Ishikawa (cell line): ENCODE measurements around the gene FALEC.

ENCODE experiments used
- CEBPB ChIP-seq: IDR thresholded peaks from 2 replicates; pipeline ENCODE4 v1.6.1; 2012
- CREB1 ChIP-seq: IDR thresholded peaks from 2 replicates; pipeline ENCODE4 v1.6.1; 2012; ENCODE audit warnings: low read depth
- EGR1 ChIP-seq: IDR thresholded peaks from 2 replicates; pipeline ENCODE4 v1.6.1; 2012
- EP300 ChIP-seq: IDR thresholded peaks from 2 replicates; pipeline ENCODE4 v1.6.1; 2012; ENCODE audit warnings: borderline replicate concordance
- FOXM1 ChIP-seq: IDR thresholded peaks from 2 replicates; pipeline ENCODE4 v1.6.1; 2012; ENCODE audit warnings: low read depth, borderline replicate concordance
- NFIC ChIP-seq: IDR thresholded peaks from 2 replicates; pipeline ENCODE4 v1.6.1; 2012
- RAD21 ChIP-seq: IDR thresholded peaks from 2 replicates; pipeline ENCODE4 v1.6.1; 2012; ENCODE audit warnings: low read depth
- TAF1 ChIP-seq: IDR thresholded peaks from 2 replicates; pipeline ENCODE4 v1.6.1; 2012; ENCODE audit warnings: low read depth, mild to moderate bottlenecking
- TCF12 ChIP-seq: IDR thresholded peaks from 2 replicates; pipeline ENCODE4 v1.6.1; 2012; ENCODE audit warnings: low read depth
- TEAD4 ChIP-seq: IDR thresholded peaks from 2 replicates; pipeline ENCODE4 v1.6.1; 2012
- YY1 ChIP-seq: IDR thresholded peaks from 2 replicates; pipeline ENCODE4 v1.6.1; 2012; ENCODE audit warnings: low read depth
- ZBTB7A ChIP-seq: IDR thresholded peaks from 2 replicates; pipeline ENCODE4 v1.6.1; 2012; ENCODE audit warnings: low read depth
- TF ChIP-seq, protein P1 (sequence below): IDR thresholded peaks from 2 replicates; pipeline ENCODE4 v1.6.1; 2012
- TF ChIP-seq, protein P2 (sequence below): IDR thresholded peaks from 2 replicates; pipeline ENCODE4 v1.6.1; 2012
- TF ChIP-seq, protein P3 (sequence below): IDR thresholded peaks from 2 replicates; pipeline ENCODE4 v1.6.1; 2012; ENCODE audit warnings: low read depth, mild to moderate bottlenecking

The FALEC gene

DNA sequence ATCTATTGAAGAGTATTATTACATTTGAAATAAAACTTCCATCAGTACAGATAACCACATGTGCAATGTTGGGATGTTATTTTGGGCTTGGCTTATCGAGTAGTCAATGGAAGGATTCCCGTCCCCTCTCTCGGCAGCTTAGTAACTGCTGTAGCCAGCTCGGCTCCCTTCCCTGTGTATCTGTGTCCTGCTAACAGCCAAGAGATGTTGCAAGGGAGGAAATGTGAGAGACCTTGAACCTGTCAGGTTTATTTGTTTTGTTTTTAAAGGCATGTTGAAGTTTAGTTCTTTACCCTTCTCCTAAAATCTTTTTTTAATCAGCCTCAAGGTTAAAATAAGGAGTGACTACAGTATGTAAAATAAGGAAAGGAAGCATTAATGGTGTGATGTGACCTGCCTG, 41.9 kb upstream of the FALEC start:
- TF ChIP-seq RAD21 (no peak), CEBPB (no peak), TCF12 (no peak), TAF1 (no peak), EGR1 (no peak), YY1 (no peak), CREB1 (no peak), NFIC (no peak), EP300 (no peak), FOXM1 (no peak), TEAD4 (no peak), ZBTB7A (no peak)
- TF ChIP-seq, protein P1, sequence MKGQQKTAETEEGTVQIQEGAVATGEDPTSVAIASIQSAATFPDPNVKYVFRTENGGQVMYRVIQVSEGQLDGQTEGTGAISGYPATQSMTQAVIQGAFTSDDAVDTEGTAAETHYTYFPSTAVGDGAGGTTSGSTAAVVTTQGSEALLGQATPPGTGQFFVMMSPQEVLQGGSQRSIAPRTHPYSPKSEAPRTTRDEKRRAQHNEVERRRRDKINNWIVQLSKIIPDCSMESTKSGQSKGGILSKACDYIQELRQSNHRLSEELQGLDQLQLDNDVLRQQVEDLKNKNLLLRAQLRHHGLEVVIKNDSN: no peak
- TF ChIP-seq, protein P2, sequence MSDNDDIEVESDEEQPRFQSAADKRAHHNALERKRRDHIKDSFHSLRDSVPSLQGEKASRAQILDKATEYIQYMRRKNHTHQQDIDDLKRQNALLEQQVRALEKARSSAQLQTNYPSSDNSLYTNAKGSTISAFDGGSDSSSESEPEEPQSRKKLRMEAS: no peak
- TF ChIP-seq, protein P3, sequence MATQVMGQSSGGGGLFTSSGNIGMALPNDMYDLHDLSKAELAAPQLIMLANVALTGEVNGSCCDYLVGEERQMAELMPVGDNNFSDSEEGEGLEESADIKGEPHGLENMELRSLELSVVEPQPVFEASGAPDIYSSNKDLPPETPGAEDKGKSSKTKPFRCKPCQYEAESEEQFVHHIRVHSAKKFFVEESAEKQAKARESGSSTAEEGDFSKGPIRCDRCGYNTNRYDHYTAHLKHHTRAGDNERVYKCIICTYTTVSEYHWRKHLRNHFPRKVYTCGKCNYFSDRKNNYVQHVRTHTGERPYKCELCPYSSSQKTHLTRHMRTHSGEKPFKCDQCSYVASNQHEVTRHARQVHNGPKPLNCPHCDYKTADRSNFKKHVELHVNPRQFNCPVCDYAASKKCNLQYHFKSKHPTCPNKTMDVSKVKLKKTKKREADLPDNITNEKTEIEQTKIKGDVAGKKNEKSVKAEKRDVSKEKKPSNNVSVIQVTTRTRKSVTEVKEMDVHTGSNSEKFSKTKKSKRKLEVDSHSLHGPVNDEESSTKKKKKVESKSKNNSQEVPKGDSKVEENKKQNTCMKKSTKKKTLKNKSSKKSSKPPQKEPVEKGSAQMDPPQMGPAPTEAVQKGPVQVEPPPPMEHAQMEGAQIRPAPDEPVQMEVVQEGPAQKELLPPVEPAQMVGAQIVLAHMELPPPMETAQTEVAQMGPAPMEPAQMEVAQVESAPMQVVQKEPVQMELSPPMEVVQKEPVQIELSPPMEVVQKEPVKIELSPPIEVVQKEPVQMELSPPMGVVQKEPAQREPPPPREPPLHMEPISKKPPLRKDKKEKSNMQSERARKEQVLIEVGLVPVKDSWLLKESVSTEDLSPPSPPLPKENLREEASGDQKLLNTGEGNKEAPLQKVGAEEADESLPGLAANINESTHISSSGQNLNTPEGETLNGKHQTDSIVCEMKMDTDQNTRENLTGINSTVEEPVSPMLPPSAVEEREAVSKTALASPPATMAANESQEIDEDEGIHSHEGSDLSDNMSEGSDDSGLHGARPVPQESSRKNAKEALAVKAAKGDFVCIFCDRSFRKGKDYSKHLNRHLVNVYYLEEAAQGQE: no peak

DNA sequence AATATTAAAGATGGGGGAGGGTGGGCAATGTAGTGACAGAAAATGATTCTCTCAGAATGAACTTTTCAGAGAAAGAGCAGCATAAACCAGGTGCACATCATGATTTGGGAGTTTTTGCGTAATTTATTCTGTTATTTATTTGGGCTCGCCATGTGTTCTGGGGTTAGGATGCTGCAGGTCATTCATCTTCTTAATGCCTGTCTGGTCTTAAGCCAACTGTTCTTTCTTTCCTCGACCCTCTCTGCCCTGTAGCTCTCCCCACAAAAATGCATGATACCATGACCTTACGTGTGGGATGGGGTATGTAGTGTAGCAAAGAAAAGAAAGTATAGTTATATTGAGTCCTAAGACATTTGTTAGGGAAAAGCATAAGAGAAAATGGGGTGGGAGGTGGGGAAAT, 40.7 kb upstream of the FALEC start:
- TF ChIP-seq TEAD4 (no peak), CEBPB (no peak), TAF1 (no peak), RAD21 (no peak), NFIC (no peak), EP300 (no peak), TCF12 (no peak), FOXM1 (no peak), CREB1 (no peak), EGR1 (no peak)
- TF ChIP-seq, protein P3: no peak
- TF ChIP-seq, protein P2: no peak
- TF ChIP-seq, protein P1: no peak

DNA sequence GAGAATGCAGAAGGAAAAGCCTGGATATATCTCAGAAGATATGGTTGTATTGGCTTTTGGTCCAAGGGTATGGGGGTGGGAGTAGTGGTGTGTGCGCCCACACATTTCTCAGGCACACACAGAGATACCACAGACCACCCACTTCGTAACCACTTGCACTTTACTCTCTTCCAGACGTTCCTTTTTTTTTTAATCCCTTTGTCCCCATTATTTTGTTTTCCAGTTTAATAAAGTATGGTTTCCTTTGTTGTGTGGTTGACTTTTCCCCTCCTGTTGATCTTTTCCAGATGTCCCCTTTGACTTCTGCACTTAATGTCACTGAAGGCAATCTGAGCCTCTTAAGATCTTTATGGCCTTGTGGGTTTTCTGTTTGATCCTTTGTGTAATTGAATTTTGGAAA, 38.8 kb upstream of the FALEC start:
- TF ChIP-seq TAF1: no peak
- no peak for TF ChIP-seq EP300
- TF ChIP-seq NFIC: no peak
- TF ChIP-seq, protein P1: no peak
- TF ChIP-seq CREB1: no peak
- TF ChIP-seq, protein P2: no peak
- TF ChIP-seq, protein P3: no peak
- no peak for TF ChIP-seq TCF12
- no peak for TF ChIP-seq EGR1
- TF ChIP-seq CEBPB: no peak
- no peak for TF ChIP-seq TEAD4
- TF ChIP-seq YY1: no peak

DNA sequence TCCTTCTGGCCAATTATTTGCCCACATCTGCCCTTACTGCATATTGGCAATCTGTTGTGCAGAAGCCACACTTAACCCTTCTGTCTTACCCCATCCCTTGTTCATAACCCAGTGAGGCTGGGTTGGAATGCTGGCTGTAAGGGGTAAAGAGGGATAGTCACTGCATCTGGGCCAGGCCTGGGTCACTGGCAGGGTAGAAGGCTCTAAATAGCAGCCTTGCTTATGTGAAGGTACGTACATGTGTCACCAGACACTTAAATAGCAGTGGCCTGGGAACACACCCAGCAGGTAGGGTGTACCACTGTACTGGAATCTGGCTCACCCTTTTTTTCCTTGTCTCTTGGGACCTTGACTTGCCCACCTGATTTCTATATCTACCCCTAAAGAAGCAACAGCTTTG, 38.2 kb upstream of the FALEC start:
- TF ChIP-seq TCF12 (no peak), TEAD4 (no peak), CEBPB (no peak), YY1 (no peak), CREB1 (no peak), RAD21 (no peak), FOXM1 (no peak), EP300 (no peak), EGR1 (no peak), ZBTB7A (no peak), NFIC (no peak), TAF1 (no peak)
- TF ChIP-seq, protein P1: no peak
- TF ChIP-seq, protein P2: no peak
- TF ChIP-seq, protein P3: no peak
